ENCODE measurements around the gene EXOC5.

EXOC5 gene

GRCh38 chr14:57295239-57295638 lies 26.5 kb upstream of the EXOC5 start:
- Histone ChIP-seq H3K27ac (ENCODE audit: low read depth, low read length) (no peak overlapping the region), H3K4me2 (ENCODE audit: low read length) (no peak overlapping the region), H3K9me2 (replicated peaks; ENCODE audit: control insufficient read depth, low read length) (no peaks in the 10 kb centered on the region), H3F3A (ENCODE audit: control insufficient read depth, insufficient read depth) (0 out of 2 replicates have a peak, but pooled peaks cover 4% of the 10 kb centered on the region), H3K27me3 (ENCODE audit: control insufficient read depth, low read length) (no peaks in the 10 kb centered on the region), H3K36me3 (ENCODE audit: control insufficient read depth, low read length) (peaks cover 7% of the 10 kb centered on the region), H3K4me1 (ENCODE audit: control insufficient read depth, low read length) (no peaks in the 10 kb centered on the region), H3K79me2 (ENCODE audit: control insufficient read depth, low read length) (no peaks in the 10 kb centered on the region), H3K4me3 (ENCODE audit: low read length) (no peak overlapping the region), H4K20me1 (ENCODE audit: control insufficient read depth, insufficient read depth, low read depth, low read length) (peaks cover 4% of the 10 kb centered on the region; the same call in 1 of the 2 replicates), H3K9me3 (ENCODE audit: control insufficient read depth, insufficient read depth, low read length) (no peaks in the 10 kb centered on the region)
- TF ChIP-seq EZH2phosphoT487 (IDR thresholded peaks at IDR 0.05; ENCODE audit: borderline replicate concordance, low read length) (no peak), CTCF (IDR thresholded peaks at IDR 0.05; ENCODE audit: low read depth, low read length, poor library complexity, severe bottlenecking) (no peak)

GRCh38 chr14:57293866-57294837 lies 25.4 kb upstream of the EXOC5 start:
- TF ChIP-seq CTCF (IDR thresholded peaks at IDR 0.05; ENCODE audit: low read depth, low read length, poor library complexity, severe bottlenecking) (no peak), EZH2phosphoT487 (IDR thresholded peaks at IDR 0.05; ENCODE audit: borderline replicate concordance, low read length) (no peak)
- Histone ChIP-seq H3F3A (ENCODE audit: control insufficient read depth, insufficient read depth) (0 out of 2 replicates have a peak, but pooled peaks cover 4% of the 10 kb centered on the region), H3K27me3 (ENCODE audit: control insufficient read depth, low read length) (no peaks in the 10 kb centered on the region), H3K36me3 (ENCODE audit: control insufficient read depth, low read length) (peaks cover 17% of the 10 kb centered on the region), H3K4me1 (ENCODE audit: control insufficient read depth, low read length) (no peaks in the 10 kb centered on the region), H3K79me2 (ENCODE audit: control insufficient read depth, low read length) (no peaks in the 10 kb centered on the region), H3K27ac (ENCODE audit: low read depth, low read length) (no peak overlapping the region), H3K4me2 (ENCODE audit: low read length) (no peak overlapping the region), H3K9me3 (ENCODE audit: control insufficient read depth, insufficient read depth, low read length) (no peaks in the 10 kb centered on the region), H3K9me2 (replicated peaks; ENCODE audit: control insufficient read depth, low read length) (no peaks in the 10 kb centered on the region), H4K20me1 (ENCODE audit: control insufficient read depth, insufficient read depth, low read depth, low read length) (peaks cover 4% of the 10 kb centered on the region; the same call in 1 of the 2 replicates), H3K4me3 (ENCODE audit: low read length) (no peak overlapping the region)

- Histone ChIP-seq H3K9me3 (ENCODE audit: control insufficient read depth, insufficient read depth, low read length) (no peaks in the 10 kb centered on the region), H3F3A (ENCODE audit: control insufficient read depth, insufficient read depth) (0 out of 2 replicates have a peak, but pooled peaks cover 4% of the 10 kb centered on the region), H3K4me2 (ENCODE audit: low read length) (no peak overlapping the region), H3K4me3 (ENCODE audit: low read length) (no peak overlapping the region), H3K79me2 (ENCODE audit: control insufficient read depth, low read length) (no peaks in the 10 kb centered on the region), H3K36me3 (ENCODE audit: control insufficient read depth, low read length) (peaks cover 22% of the 10 kb centered on the region), H3K9me2 (replicated peaks; ENCODE audit: control insufficient read depth, low read length) (no peaks in the 10 kb centered on the region), H4K20me1 (ENCODE audit: control insufficient read depth, insufficient read depth, low read depth, low read length) (peaks cover 4% of the 10 kb centered on the region; the same call in 1 of the 2 replicates), H3K27me3 (ENCODE audit: control insufficient read depth, low read length) (no peaks in the 10 kb centered on the region), H3K4me1 (ENCODE audit: control insufficient read depth, low read length) (no peaks in the 10 kb centered on the region), H3K27ac (ENCODE audit: low read depth, low read length) (no peak overlapping the region)
- TF ChIP-seq CTCF (IDR thresholded peaks at IDR 0.05; ENCODE audit: low read depth, low read length, poor library complexity, severe bottlenecking): no peak
- TF ChIP-seq EZH2phosphoT487 (IDR thresholded peaks at IDR 0.05; ENCODE audit: borderline replicate concordance, low read length): no peak
Observed at GRCh38 chr14:57291692-57292647, 23.3 kb upstream of the EXOC5 start.
